ENCODE measurements around the gene STAM. TPM values are rescaled to one million over a fixed set of nuclear protein-coding genes. Genes with fewer than 3 reads are reported as not detected.
A peak's percentile ranks its signal among the peaks of the same experiment; 100 is the strongest.

Gene STAM
- polyA plus RNA-seq, 10 donors = 20.6 to 33.0 (median 23.4) TPM

- peak in 1 of 3 donors; percentile 83 for DNase-seq
Observed at GRCh38 chr10:17673471-17674061, 29.6 kb downstream of the STAM start.

GRCh38 chr10:17674566-17674965, 30.6 kb downstream of the STAM start:
- DNase-seq = no peak

- DNase-seq = no peak
Observed at GRCh38 chr10:17675638-17676037, 31.7 kb downstream of the STAM start.

- no peak for DNase-seq
Observed at GRCh38 chr10:17676919-17677318, 33.0 kb downstream of the STAM start.

GRCh38 chr10:17682236-17682946, 38.4 kb downstream of the STAM start:
- DNase-seq = no peak

GRCh38 chr10:17683541-17683940, 39.6 kb downstream of the STAM start:
- DNase-seq = no peak

GRCh38 chr10:17684537-17684936, 40.6 kb downstream of the STAM start:
- DNase-seq = no peak

GRCh38 chr10:17685233-17685840, 41.4 kb downstream of the STAM start:
- no peak for DNase-seq

- no peak for DNase-seq
Observed at GRCh38 chr10:17687117-17687831, 43.3 kb downstream of the STAM start.

GRCh38 chr10:17689137-17689536, 45.2 kb downstream of the STAM start:
- DNase-seq = no peak

- DNase-seq = no peak
Observed at GRCh38 chr10:17693009-17693408, 49.1 kb downstream of the STAM start.

- DNase-seq = no peak
Observed at GRCh38 chr10:17698696-17699095, 54.7 kb downstream of the STAM start.

- DNase-seq = no peak
Observed at GRCh38 chr10:17701301-17701700, 57.4 kb downstream of the STAM start.

- no peak for DNase-seq
Observed at GRCh38 chr10:17703706-17704105, 59.8 kb downstream of the STAM start.

GRCh38 chr10:17708821-17709220, 64.9 kb downstream of the STAM start:
- no peak for DNase-seq

GRCh38 chr10:17709492-17709891, 65.5 kb downstream of the STAM start:
- DNase-seq = no peak

GRCh38 chr10:17710181-17710580, 66.2 kb downstream of the STAM start:
- no peak for DNase-seq

- DNase-seq = no peak
Observed at GRCh38 chr10:17712053-17712452, 68.1 kb downstream of the STAM start.

GRCh38 chr10:17712717-17713471, 68.9 kb downstream of the STAM start:
- DNase-seq = no peak

- no peak for DNase-seq
Observed at GRCh38 chr10:17713758-17714157, 69.8 kb downstream of the STAM start.

GRCh38 chr10:17716161-17716560, 72.2 kb downstream of the STAM start:
- DNase-seq = no peak
